ENCODE results near the gene PARD6B. TPM values are rescaled to one million over a fixed set of nuclear protein-coding genes. Genes with fewer than 3 reads are reported as not detected.

PARD6B gene
- total and polyA plus RNA-seq, 2 of the 13 experiments (the other 11 are each of a cell fraction or from before 2014, with no cell fraction given) = 6.9 to 22.2 TPM

DNA sequence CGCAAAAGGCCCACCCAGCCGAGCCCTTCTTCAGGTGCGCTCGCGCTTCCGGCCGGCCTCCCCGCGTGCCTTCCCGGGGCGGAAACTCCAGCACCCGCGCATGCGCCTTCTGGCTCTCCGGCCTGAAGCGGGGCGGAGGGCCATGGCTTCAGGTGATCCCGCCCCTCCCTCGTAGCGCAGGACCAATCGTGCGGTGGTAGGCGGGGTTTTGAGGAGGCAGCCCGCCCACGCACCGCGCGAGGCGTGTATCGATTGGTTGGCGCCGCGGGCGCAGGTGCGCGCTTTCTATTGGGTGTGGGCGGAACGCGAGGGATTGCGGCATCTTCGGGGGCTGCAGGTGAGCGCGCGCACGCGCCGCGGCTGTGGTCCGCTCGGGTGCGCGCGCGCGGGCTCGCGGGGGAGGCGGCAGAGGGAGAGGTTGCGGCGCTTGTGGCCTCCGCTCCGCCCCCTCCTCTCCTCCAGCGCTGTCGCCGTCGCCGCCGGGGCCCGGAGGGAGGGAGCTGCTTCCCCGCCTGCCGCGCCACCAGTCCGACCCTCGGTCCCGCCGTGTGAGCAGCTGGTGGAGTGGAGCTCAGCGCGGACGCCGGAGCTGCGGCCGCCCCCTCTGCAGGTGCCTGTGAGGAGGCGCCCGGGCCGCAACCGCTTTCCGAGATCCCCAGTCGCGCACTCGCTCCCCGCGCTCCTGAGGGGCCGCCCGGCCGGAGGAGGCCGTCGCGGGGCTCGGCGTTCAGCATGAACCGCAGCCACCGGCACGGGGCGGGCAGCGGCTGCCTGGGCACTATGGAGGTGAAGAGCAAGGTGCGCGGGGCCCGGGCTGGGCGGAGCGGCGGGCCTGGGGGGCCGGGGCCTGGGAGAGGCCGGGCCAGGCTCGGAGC lies at the start of gene PARD6B (continued):
- TF ChIP-seq ZNF839 (CRISPR knock-in tag; IDR thresholded peaks at IDR 0.05; ENCODE audit: borderline replicate concordance) (no peak), ZNF225 (CRISPR knock-in tag; IDR thresholded peaks at IDR 0.05) (peak; percentile 87; the same call in 1 of the 2 replicates), ZNF20 (CRISPR knock-in tag; IDR thresholded peaks at IDR 0.05) (no peak), ZEB1 (IDR thresholded peaks at IDR 0.05; ENCODE audit: insufficient replicate concordance, low read depth) (peak; percentile 98), HIVEP1 (CRISPR knock-in tag; IDR thresholded peaks at IDR 0.05) (no peak; the same call in 1 of the 2 replicates), ZNF777 (CRISPR knock-in tag; IDR thresholded peaks at IDR 0.05) (peak; percentile 93), ZBTB38 (CRISPR knock-in tag; IDR thresholded peaks at IDR 0.05) (peak; percentile 89; the same call in 1 of the 2 replicates), ZNF772 (CRISPR knock-in tag; IDR thresholded peaks at IDR 0.05) (peak; percentile 71; the same call in 1 of the 2 replicates), POLR2G (IDR thresholded peaks at IDR 0.05; ENCODE audit: low read depth, low read length) (peak; percentile 94), POLR2A (IDR thresholded peaks at IDR 0.05; ENCODE audit: insufficient read depth in 1 of 2, low read depth in 2 of 2, low read length in 2 of 2) (peak; percentile 93 to 97), HNRNPL (IDR thresholded peaks at IDR 0.05; ENCODE audit: low read depth, low read length) (no peak), PAX8 (CRISPR knock-in tag; IDR thresholded peaks at IDR 0.05; ENCODE audit: borderline replicate concordance) (peak; percentile 84; the same call in 1 of the 2 replicates)

DNA sequence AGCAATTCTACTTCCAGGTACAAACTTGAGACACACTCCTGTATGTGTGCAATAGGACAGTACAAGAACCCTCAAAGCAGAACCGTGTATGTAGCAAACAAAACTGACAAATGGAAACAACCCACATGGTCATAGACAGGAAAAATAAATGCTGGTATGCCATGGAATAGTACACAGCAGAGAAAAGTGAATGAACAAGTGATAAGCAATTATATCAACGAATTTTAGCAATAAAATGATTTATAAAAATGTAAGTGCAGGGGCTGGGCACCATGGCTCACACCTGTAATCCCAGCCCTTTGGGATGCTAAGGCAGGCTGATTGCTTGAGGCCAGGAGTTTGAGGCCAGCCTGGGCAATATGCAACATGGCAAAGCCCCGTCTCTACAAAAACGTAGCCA lies 49.3 kb upstream of the PARD6B start:
- FAIRE-seq (no peak), DNase-seq (ENCODE audit: low spot score) (no peak), ATAC-seq (no peak)
- Histone ChIP-seq H3K27ac (ENCODE audit: extremely low read length, insufficient read depth, low read length) (no peak overlapping the region), H3K36me3 (replicated peaks in 1 of 2; ENCODE audit: control insufficient read depth in 1 of 2, insufficient read depth in 2 of 2, low read length in 2 of 2) (no peaks in the 10 kb centered on the region), H3K4me1 (ENCODE audit: insufficient read depth, low read length) (peaks cover 45% of the 10 kb centered on the region), H3K4me3 (replicated peaks in 1 of 3; ENCODE audit: insufficient read depth in 1 of 3, low read depth in 2 of 3, low read length in 3 of 3) (no peak overlapping the region), H3K79me2 (ENCODE audit: insufficient read depth, low read length) (no peaks in the 10 kb centered on the region), H3K9ac (ENCODE audit: insufficient read depth, low read depth, low read length) (no peak overlapping the region), H3K27me3 (ENCODE audit: control insufficient read depth in 1 of 2, insufficient read depth in 2 of 2, low read length in 2 of 2) (no peaks in the 10 kb centered on the region), H2AFZ (ENCODE audit: low read length) (no peak overlapping the region), H3K9me3 (ENCODE audit: low read length) (no peaks in the 10 kb centered on the region), H3K4me2 (ENCODE audit: low read depth, low read length) (no peak overlapping the region), H4K20me1 (ENCODE audit: insufficient read depth, low read length) (no peaks in the 10 kb centered on the region)
- CTCF ChIA-PET (ENCODE audit: low intra/inter-chr PET ratio, low total read pairs) = no interaction called here
- POLR2A ChIA-PET = no interaction called here
- intact Hi-C loops (cut with micrococcal nuclease; ENCODE audit: unreplicated experiment) = no loop called here
- in situ Hi-C loops (cut with HindIII; ENCODE audit: extremely low pct_ligation_motif_present, low pct_unique_long_range_greater_than_20kb) = no loop called here
- no TSS peak for BruUV-seq (replicated peaks)
- 32% methylated on average over 4 of the region's 4 CpGs for WGBS (ENCODE audit: low lambda C conversion rate)
- no peak for TF ChIP-seq PHF5A (CRISPR knock-in tag; IDR thresholded peaks at IDR 0.05; ENCODE audit: low read depth, unreplicated experiment)
- TF ChIP-seq CENPT (CRISPR knock-in tag; IDR thresholded peaks at IDR 0.05; ENCODE audit: low read depth) = 0 out of 2 replicates have a peak, but pooled peaks have one; percentile 8
- TF ChIP-seq, protein P1, sequence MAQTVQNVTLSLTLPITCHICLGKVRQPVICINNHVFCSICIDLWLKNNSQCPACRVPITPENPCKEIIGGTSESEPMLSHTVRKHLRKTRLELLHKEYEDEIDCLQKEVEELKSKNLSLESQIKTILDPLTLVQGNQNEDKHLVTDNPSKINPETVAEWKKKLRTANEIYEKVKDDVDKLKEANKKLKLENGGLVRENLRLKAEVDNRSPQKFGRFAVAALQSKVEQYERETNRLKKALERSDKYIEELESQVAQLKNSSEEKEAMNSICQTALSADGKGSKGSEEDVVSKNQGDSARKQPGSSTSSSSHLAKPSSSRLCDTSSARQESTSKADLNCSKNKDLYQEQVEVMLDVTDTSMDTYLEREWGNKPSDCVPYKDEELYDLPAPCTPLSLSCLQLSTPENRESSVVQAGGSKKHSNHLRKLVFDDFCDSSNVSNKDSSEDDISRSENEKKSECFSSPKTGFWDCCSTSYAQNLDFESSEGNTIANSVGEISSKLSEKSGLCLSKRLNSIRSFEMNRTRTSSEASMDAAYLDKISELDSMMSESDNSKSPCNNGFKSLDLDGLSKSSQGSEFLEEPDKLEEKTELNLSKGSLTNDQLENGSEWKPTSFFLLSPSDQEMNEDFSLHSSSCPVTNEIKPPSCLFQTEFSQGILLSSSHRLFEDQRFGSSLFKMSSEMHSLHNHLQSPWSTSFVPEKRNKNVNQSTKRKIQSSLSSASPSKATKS (CRISPR knock-in tag; IDR thresholded peaks at IDR 0.05) = no peak
- TF ChIP-seq RBAK (CRISPR knock-in tag; IDR thresholded peaks at IDR 0.05) = no peak
- TF ChIP-seq ZNF782 (CRISPR knock-in tag; IDR thresholded peaks at IDR 0.05; ENCODE audit: borderline replicate concordance) = no peak
- TF ChIP-seq ZNF326 (CRISPR knock-in tag; IDR thresholded peaks at IDR 0.05; ENCODE audit: borderline replicate concordance) = no peak
- TF ChIP-seq ZNF781 (CRISPR knock-in tag; IDR thresholded peaks at IDR 0.05; ENCODE audit: borderline replicate concordance, not compliant biosample characterization) = no peak
- no peak for TF ChIP-seq IRX3 (CRISPR knock-in tag; IDR thresholded peaks at IDR 0.05; ENCODE audit: borderline replicate concordance, low read depth)
- no peak for TF ChIP-seq ZNF644 (CRISPR knock-in tag; IDR thresholded peaks at IDR 0.05; ENCODE audit: low read depth)

Data from HepG2 (cell line).